Measurements from ENCODE around the gene POU6F1. TPM values are rescaled to one million over a fixed set of nuclear protein-coding genes. Genes with fewer than 3 reads are reported as not detected.
A peak's percentile ranks its signal among the peaks of the same experiment; 100 is the strongest.

Gene POU6F1
- total and polyA plus RNA-seq, 11 donors = 4.6 to 14.0 (median 6.8) TPM

GRCh38 chr12:51238510-51239334 is 20.9 kb upstream of the POU6F1 start, which contains the start of gene DAZAP2:
TSS of gene DAZAP2 (plus strand) at chr12:51238826. CDS start at chr12:51238908, 82 bp downstream.
- TF ChIP-seq CTCF (IDR thresholded peaks at IDR 0.05) (peak in 10 of 12 donors; percentile 13 to 43 (median 22)), POLR2A (IDR thresholded peaks at IDR 0.05) (peak; percentile 77 to 90)

GRCh38 chr12:51238037-51238509 is 20.2 kb upstream of the POU6F1 start:
- no peak for DNase-seq
- TF ChIP-seq POLR2A (IDR thresholded peaks at IDR 0.05) (no peak), CTCF (IDR thresholded peaks at IDR 0.05) (no peak)
- peak overlapping the region; percentile 48 to 100 (median 100) for H3K27ac ChIP-seq
- H3K27me3 ChIP-seq = no peaks in the 10 kb centered on the region
- peak overlapping the region; percentile 63 to 100 (median 97) for H3K4me3 ChIP-seq
- intact Hi-C loops (cut with DNase I) = loop anchor here in 7 of 10 donors (1.0 to 10.0 kb wide), 8 partner anchors 19 to 193 kb away; partner anchors contain the start of genes POU6F1 (in 4 of the 7), LETMD1 (in 2 of the 7), CSRNP2 (in 1 of the 7) and TFCP2 (in 1 of the 7)
- H3K4me1 ChIP-seq = peaks cover 0 to 42% (median 23%) of the 10 kb centered on the region in 12 donors
- H3K9me3 ChIP-seq = no peaks in the 10 kb centered on the region
- 9 to 14% (median 12%) methylated on average over 10 of the region's 10 CpGs for WGBS, 4 donors
- peaks cover 0 to 33% (median 31%) of the 10 kb centered on the region in 9 donors for H3K36me3 ChIP-seq
- no peak for ATAC-seq

More at GRCh38 chr12:51238510-51239334, 20.9 kb upstream of the POU6F1 start, which contains the start of gene DAZAP2:
- peak; percentile 97 to 99 (median 98) for ATAC-seq
- Histone ChIP-seq H3K4me1 (peaks cover 0 to 49% (median 23%) of the 10 kb centered on the region in 12 donors), H3K9me3 (no peaks in the 10 kb centered on the region), H3K4me3 (peak within 1 kb of the TSS; percentile 63 to 100 (median 97)), H3K27me3 (no peaks in the 10 kb centered on the region), H3K27ac (peak within 1 kb of the TSS; percentile 95 to 100 (median 100)), H3K36me3 (peaks cover 0 to 39% (median 36%) of the 10 kb centered on the region in 9 donors)
- WGBS, 4 donors = 0 to 1% (median 0%) methylated on average over 53 to 70 of the region's 70 CpGs
- DNase-seq = peak; percentile 97 to 98 (median 98)
- intact Hi-C loops (cut with DNase I) = loop anchor here in 7 of 10 donors (1.0 to 10.0 kb wide), 8 partner anchors 20 to 194 kb away; partner anchors contain the start of genes POU6F1 (in 4 of the 7), LETMD1 (in 2 of the 7), CSRNP2 (in 1 of the 7) and TFCP2 (in 1 of the 7)

GRCh38 chr12:51234530-51234929 is 16.7 kb upstream of the POU6F1 start:
- no peak for ATAC-seq
- H3K9me3 ChIP-seq = no peaks in the 10 kb centered on the region

More at GRCh38 chr12:51234530-51234929, 16.7 kb upstream of the POU6F1 start:
- Histone ChIP-seq H3K27ac (no peak overlapping the region), H3K4me1 (peaks cover 0 to 7% (median 4%) of the 10 kb centered on the region in 12 donors), H3K27me3 (no peaks in the 10 kb centered on the region), H3K36me3 (no peaks in the 10 kb centered on the region), H3K4me3 (no peak overlapping the region)
- TF ChIP-seq POLR2A (IDR thresholded peaks at IDR 0.05) (no peak), CTCF (IDR thresholded peaks at IDR 0.05) (no peak)
- intact Hi-C loops (cut with DNase I) = loop anchor here in 2 of 10 donors (10.0 kb wide), 2 partner anchors 150 to 190 kb away; partner anchors contain the start of genes CSRNP2 (in 1 of the 2) and LETMD1 (in 1 of the 2)
- 58 to 62% (median 60%) methylated on average over 5 of the region's 5 CpGs for WGBS, 4 donors
- DNase-seq = no peak
